Heart right ventricle (tissue), 16 donors: Measurements from ENCODE around the gene SRC. TPM values are rescaled to one million over a fixed set of nuclear protein-coding genes. Genes with fewer than 3 reads are reported as not detected.

Experiments used
- ATAC-seq, 8 donors: fragments of 200-7000 bp; cut with Tn5 transposase; one replicate each; pipeline ENCODE4 v1.9.1; 2020; ENCODE audit warnings: mild to moderate bottlenecking in 8 of 8, moderate library complexity in 8 of 8, moderate number of reproducible peaks in 1 of 8
- DNase-seq, 2 donors: peaks; one replicate each; pipeline ENCODE4 v3.0.0-alpha.2; 2020
- H3K27ac ChIP-seq, 10 donors: fragments of 200-600 bp; sonication (generic) in 2 of 10; one replicate each; pipeline versions ENCODE4 v1.5.0 to v1.8.0; 2020 to 2022; ENCODE audit warnings: mild to moderate bottlenecking in 3 of 10
- H3K27me3 ChIP-seq, 7 donors: fragments of 200-600 bp; one replicate each; pipeline ENCODE4 v1.8.0; 2021 to 2022; ENCODE audit warnings: mild to moderate bottlenecking in 2 of 7
- H3K36me3 ChIP-seq, 9 donors: fragments of 200-600 bp; sonication (generic) in 1 of 9; one replicate each; pipeline versions ENCODE4 v1.5.0 to v1.8.0; 2020 to 2022; ENCODE audit warnings: mild to moderate bottlenecking in 2 of 9
- H3K4me1 ChIP-seq, 9 donors: fragments of 200-600 bp; sonication (generic) in 1 of 9; one replicate each; pipeline versions ENCODE4 v1.5.0 to v1.8.0; 2020 to 2022; ENCODE audit warnings: mild to moderate bottlenecking in 4 of 9
- H3K4me3 ChIP-seq, 10 donors: fragments of 200-600 bp; sonication (generic) in 2 of 10; one replicate each; pipeline versions ENCODE4 v1.5.0 to v1.8.0; 2020 to 2022; ENCODE audit warnings: mild to moderate bottlenecking in 7 of 10, moderate library complexity in 2 of 10
- H3K9me3 ChIP-seq, 11 donors: fragments of 200-600 bp in 10 of 11; sonication (generic) in 2 of 11; one replicate each; pipeline versions ENCODE4 v1.5.0 to v1.8.0; 2013 to 2022; ENCODE audit warnings: mild to moderate bottlenecking in 2 of 11, control low read depth in 1 of 11, moderate library complexity in 1 of 11
- CTCF ChIP-seq, 9 donors: fragments of 200-600 bp; sonication (generic) in 2 of 9; IDR thresholded peaks; one replicate each; pipeline versions ENCODE4 v1.5.0 to v1.8.0; 2021 to 2022; ENCODE audit warnings: antibody characterized with exemption in 9 of 9, mild to moderate bottlenecking in 5 of 9, moderate library complexity in 1 of 9
- whole genome bisulfite sequencing, 2 donors: extraction: QIAGEN DNeasy Blood & Tissue Kit; methylation state at CpG; one replicate each; pipeline ENCODE4 v1.1.7; 2013; ENCODE audit warnings: inconsistent platforms in 1 of 2; 5-methylcytosine and 5-hydroxymethylcytosine counted together
- intact Hi-C, 10 donors: fragments of 100-400 bp; cut with DNase I; formaldehyde crosslinking; loops; one replicate each; pipeline versions ENCODE4 v1.11.1 to v1.14.2; 2022
- polyA plus RNA-seq, 2 donors: library from polyadenylated mRNA; stranded (reverse); fragments of 200-250 nt; gene quantifications; one replicate each; pipeline ENCODE4 v1.2.3, GENCODE V29; 2013
- total RNA-seq, 10 donors: library from RNA; stranded (reverse); fragmentation: NEBNext Ultra II Directional in 3 of 10; extraction: Animal tissue kit (Norgen Biotek cat#: 25700) in 3 of 10; gene quantifications; one replicate each; pipeline versions ENCODE4 v1.2.1 to v1.2.4, GENCODE V29; 2021 to 2023
- donor health status: Arrhythmogenic right ventricular cardiomyopathy.
- donor health status: ischemic (EF 13 %, LVEDD 7.1; RV severe dilation, severe dysfunction).
- donor health status: healthy with polysubstance abuse.
- donor health status: DM: no; HTN: yes; CAD: no.
- donor health status: DM: no; HTN: no; CAD: no.
- donor health status: ischemic (EF 25% LVEDD 6.9; RV normal size, moderate dysfunction).
- donor health status: ischemic (EF 25% LVEDD 5.7; RV mildly dilated, moderate dysfunction).
- donor health status: healthy.
- donor health status: DM: yes; HTN: yes; CAD: no.
- donor health status: Ischemic cardiomyopathy.
- donor health status: ischemic (EF 35%, LVEDD 5.7; RV mildly dilated, moderate dysfunction).
- donor health status: nonischemic (EF 11% LVEDD 7.7; RV severe dilation, severe dysfunction).
- donor health status: DM: yes; HTN: yes; CAD: no.
- donor health status: PGD.
- donor health status: ischemic (EF 29% LVEDD 5.4; RV normal size, mild dysfunction).
- donor health status: nonischemic (EF 23%, LVEDD 6.1; RV moderate dilation, normal function).

Gene SRC
- total and polyA plus RNA-seq, 12 donors, result 1.9 to 10.8 (median 4.2) TPM

DNA sequence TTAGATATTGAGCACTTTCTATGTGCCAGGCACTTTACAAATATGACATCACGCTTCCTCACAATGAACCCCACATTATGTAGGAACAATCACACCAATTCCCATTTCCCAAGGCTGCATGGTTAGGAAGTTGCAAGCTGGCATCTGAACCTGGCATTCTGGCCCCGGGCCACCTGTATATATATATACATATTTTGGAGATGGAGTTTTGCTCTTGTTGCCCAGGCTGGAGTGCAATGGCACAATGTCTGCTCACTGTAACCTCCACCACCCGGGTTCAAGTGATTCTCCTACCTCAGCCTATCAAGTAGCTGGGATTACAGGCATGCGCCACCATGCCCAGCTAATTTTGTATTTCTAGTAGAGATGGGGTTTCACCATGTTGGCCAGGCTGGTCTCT, 30.4 kb downstream of the SRC start:
- H3K36me3 ChIP-seq, result peaks cover 0 to 10% (median 0%) of the 10 kb centered on the region in 9 donors
- H3K9me3 ChIP-seq, result no peaks in the 10 kb centered on the region
- no peak overlapping the region for H3K4me3 ChIP-seq
- H3K27ac ChIP-seq, result no peak overlapping the region
- ATAC-seq, result no peak
- no peaks in the 10 kb centered on the region for H3K27me3 ChIP-seq
- intact Hi-C loops, result no loop called here
- TF ChIP-seq CTCF (IDR thresholded peaks at IDR 0.05), result no peak
- no peak for DNase-seq
- WGBS, 2 donors, result 95 to 96% methylated on average over 4 of the region's 4 CpGs
- peaks cover 0 to 18% (median 0%) of the 10 kb centered on the region in 9 donors for H3K4me1 ChIP-seq

- no peak for ATAC-seq
- intact Hi-C loops, result no loop called here
- H3K4me1 ChIP-seq, result peaks cover 0 to 20% (median 0%) of the 10 kb centered on the region in 9 donors
- H3K36me3 ChIP-seq, result peaks cover 0 to 10% (median 0%) of the 10 kb centered on the region in 9 donors
- WGBS, 2 donors, result 88 to 89% methylated on average over 6 of the region's 6 CpGs
- no peak overlapping the region for H3K27ac ChIP-seq
- no peaks in the 10 kb centered on the region for H3K9me3 ChIP-seq
- no peak for TF ChIP-seq CTCF (IDR thresholded peaks at IDR 0.05)
- no peaks in the 10 kb centered on the region for H3K27me3 ChIP-seq
- no peak for DNase-seq
- H3K4me3 ChIP-seq, result no peak overlapping the region
Observed at GRCh38 chr20:37376791-37377190, 30.9 kb downstream of the SRC start.

- H3K4me3 ChIP-seq, result no peak overlapping the region
- ATAC-seq (no peak), DNase-seq (no peak)
- peaks cover 0 to 10% (median 0%) of the 10 kb centered on the region in 9 donors for H3K36me3 ChIP-seq
- TF ChIP-seq CTCF (IDR thresholded peaks at IDR 0.05), result no peak
- peaks cover 0 to 26% (median 0%) of the 10 kb centered on the region in 9 donors for H3K4me1 ChIP-seq
- H3K9me3 ChIP-seq, result no peaks in the 10 kb centered on the region
- 87 to 91% methylated on average over 5 of the region's 5 CpGs for WGBS, 2 donors
- H3K27me3 ChIP-seq, result no peaks in the 10 kb centered on the region
- intact Hi-C loops, result no loop called here
- no peak overlapping the region for H3K27ac ChIP-seq
Observed at GRCh38 chr20:37377346-37378081, 31.6 kb downstream of the SRC start.

DNA sequence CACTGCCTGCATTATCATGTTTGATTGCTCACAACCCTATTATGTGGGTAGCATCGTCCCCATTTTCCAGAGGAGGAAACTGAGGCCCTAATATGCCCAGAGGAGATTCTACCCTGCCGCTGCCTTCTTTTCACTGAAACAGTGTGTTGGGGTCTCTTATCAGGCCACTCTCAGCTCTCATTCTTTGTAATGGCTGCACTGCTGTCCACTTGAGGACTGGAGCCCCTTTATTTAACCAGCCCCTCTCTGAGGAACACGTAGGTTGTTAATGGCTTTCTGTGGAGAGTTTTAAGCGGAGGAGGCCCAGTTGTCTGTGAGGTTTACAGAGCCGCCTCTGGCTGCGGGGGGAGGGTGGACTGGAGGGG, 32.5 kb downstream of the SRC start:
- Histone ChIP-seq H3K27me3 (no peaks in the 10 kb centered on the region), H3K9me3 (no peaks in the 10 kb centered on the region), H3K36me3 (peaks cover 0 to 10% (median 0%) of the 10 kb centered on the region in 9 donors), H3K4me3 (no peak overlapping the region), H3K4me1 (peaks cover 0 to 27% (median 0%) of the 10 kb centered on the region in 9 donors), H3K27ac (no peak overlapping the region)
- no peak for ATAC-seq
- 92 to 97% methylated on average over 6 of the region's 6 CpGs for WGBS, 2 donors
- intact Hi-C loops, result no loop called here
- TF ChIP-seq CTCF (IDR thresholded peaks at IDR 0.05), result no peak
- DNase-seq, result no peak
